Smooth muscle cell (in vitro differentiated cells): ENCODE data around the gene IL20. TPM values are rescaled to one million over a fixed set of nuclear protein-coding genes. Genes with fewer than 3 reads are reported as not detected.

Experiments
- DNase-seq: peaks from one replicate; lab custom pipeline; 2025; ENCODE audit not compliant: unreplicated experiment; lab: John Stamatoyannopoulos, UW
- H2AFZ ChIP-seq: fragments of 200-600 bp; sonication (generic); 2 replicates; pipeline ENCODE4 v1.6.0; 2016; ENCODE audit warnings: antibody characterized with exemption, low read depth, mild to moderate bottlenecking
- H3F3A ChIP-seq: fragments of 200-600 bp; sonication (generic); 2 replicates; pipeline ENCODE4 v1.6.0; 2017; ENCODE audit warnings: antibody characterized with exemption, low read depth
- H3K27ac ChIP-seq: fragments of 200-600 bp; sonication (generic); 2 replicates; pipeline ENCODE4 v1.5.1; 2016; ENCODE audit warnings: low read depth, mild to moderate bottlenecking
- H3K27me3 ChIP-seq: fragments of 200-600 bp; sonication (generic); 2 replicates; pipeline ENCODE4 v1.6.1; 2016; ENCODE audit warnings: low read depth, mild to moderate bottlenecking
- H3K36me3 ChIP-seq: fragments of 200-600 bp; sonication (generic); 2 replicates; pipeline ENCODE4 v1.5.1; 2016; ENCODE audit warnings: low read depth
- H3K4me1 ChIP-seq: fragments of 200-600 bp; sonication (generic); 2 replicates; pipeline ENCODE4 v1.5.1; 2016; ENCODE audit warnings: low read depth
- H3K4me2 ChIP-seq: fragments of 200-600 bp; sonication (generic); 2 replicates; pipeline ENCODE4 v1.6.0; 2016; ENCODE audit warnings: mild to moderate bottlenecking
- H3K4me3 ChIP-seq: fragments of 200-600 bp; sonication (generic); 2 replicates; pipeline ENCODE4 v1.5.1; 2016; ENCODE audit warnings: mild to moderate bottlenecking
- H3K79me2 ChIP-seq: fragments of 200-600 bp; sonication (generic); 2 replicates; pipeline ENCODE4 v1.6.0; 2016; ENCODE audit warnings: low read depth, mild to moderate bottlenecking
- H3K9ac ChIP-seq: fragments of 200-600 bp; sonication (generic); 2 replicates; pipeline ENCODE4 v1.6.0; 2016; ENCODE audit warnings: low read depth
- H3K9me3 ChIP-seq: fragments of 200-600 bp; sonication (generic); replicated peaks from 2 replicates; pipeline ENCODE4 v1.5.1; 2016; ENCODE audit warnings: low read depth
- H4K20me1 ChIP-seq: fragments of 200-600 bp; sonication (generic); 2 replicates; pipeline ENCODE4 v1.6.0; 2016; ENCODE audit warnings: low read depth
- CTCF ChIP-seq: fragments of 200-600 bp; sonication (generic); IDR thresholded peaks from 2 replicates; pipeline ENCODE4 v1.5.1; 2017; ENCODE audit warnings: borderline replicate concordance, mild to moderate bottlenecking, antibody characterized with exemption; ENCODE audit not compliant: insufficient read depth, poor library complexity, severe bottlenecking
- WGBS: methylation state at CpG from one replicate; pipeline ENCODE4 v1.1.7; 2016; ENCODE audit warnings: low lambda C conversion rate; 5-methylcytosine and 5-hydroxymethylcytosine counted together
- polyA plus RNA-seq: library from polyadenylated mRNA; unstranded; fragments of >200 nt; fragmentation: Nextera tagmentation; extraction: Ambion mirVana; gene quantifications from 2 replicates; pipeline ENCODE4 v1.2.1, GENCODE V29; 2016
- total RNA-seq: library from RNA; depleted of rRNA; stranded (reverse); fragments of >200 nt; gene quantifications from 2 replicates; pipeline ENCODE4 v1.2.3, GENCODE V29; 2014

Gene IL20
- total and polyA plus RNA-seq, 2 experiments from 2014 or later = not detected

DNA sequence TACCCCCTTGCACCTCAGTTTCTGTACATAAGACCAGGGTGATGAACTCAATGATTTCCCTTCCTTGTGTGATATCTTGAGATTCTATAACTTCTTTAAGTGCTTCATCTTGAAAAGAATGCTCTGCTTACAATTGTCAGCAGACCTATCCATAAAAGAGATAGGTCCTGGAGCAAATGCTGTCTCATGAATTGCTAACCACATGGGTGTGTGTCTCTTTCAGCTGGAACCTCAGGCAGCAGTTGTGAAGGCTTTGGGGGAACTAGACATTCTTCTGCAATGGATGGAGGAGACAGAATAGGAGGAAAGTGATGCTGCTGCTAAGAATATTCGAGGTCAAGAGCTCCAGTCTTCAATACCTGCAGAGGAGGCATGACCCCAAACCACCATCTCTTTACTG is 2.8 kb downstream of the IL20 start:
- Histone ChIP-seq H3K36me3 (no peaks in the 10 kb centered on the region), H3K4me1 (no peaks in the 10 kb centered on the region), H2AFZ (no peak overlapping the region), H3K9ac (no peak overlapping the region), H4K20me1 (no peaks in the 10 kb centered on the region), H3K27ac (no peak overlapping the region), H3K4me3 (no peak overlapping the region), H3K4me2 (no peak overlapping the region), H3F3A (no peaks in the 10 kb centered on the region), H3K9me3 (no peaks in the 10 kb centered on the region), H3K27me3 (peaks cover 1% of the 10 kb centered on the region), H3K79me2 (no peaks in the 10 kb centered on the region)
- TF ChIP-seq CTCF = no peak
- WGBS = 52% methylated on average over 1 of the region's 1 CpG
- DNase-seq = no peak

GRCh38 chr1:206872139-206872538 is 6.7 kb downstream of the IL20 start:
- no peak overlapping the region for H3K4me3 ChIP-seq
- no peak overlapping the region for H2AFZ ChIP-seq
- no peaks in the 10 kb centered on the region for H3F3A ChIP-seq
- no peak overlapping the region for H3K27ac ChIP-seq
- TF ChIP-seq CTCF = no peak
- H3K4me2 ChIP-seq = no peak overlapping the region
- no peak overlapping the region for H3K9ac ChIP-seq
- H3K4me1 ChIP-seq = no peaks in the 10 kb centered on the region
- no peaks in the 10 kb centered on the region for H3K36me3 ChIP-seq
- H3K79me2 ChIP-seq = no peaks in the 10 kb centered on the region
- no peaks in the 10 kb centered on the region for H3K9me3 ChIP-seq
- WGBS = 81% methylated on average over 3 of the region's 3 CpGs
- no peaks in the 10 kb centered on the region for H3K27me3 ChIP-seq
- no peaks in the 10 kb centered on the region for H4K20me1 ChIP-seq
- no peak for DNase-seq

- Histone ChIP-seq H3K4me3 (no peak overlapping the region), H3K27ac (no peak overlapping the region), H3K36me3 (no peaks in the 10 kb centered on the region), H3K79me2 (no peaks in the 10 kb centered on the region), H3K9me3 (peaks cover 5% of the 10 kb centered on the region), H4K20me1 (no peaks in the 10 kb centered on the region), H3K9ac (no peak overlapping the region), H3F3A (no peaks in the 10 kb centered on the region), H3K4me1 (no peaks in the 10 kb centered on the region), H3K27me3 (no peaks in the 10 kb centered on the region), H2AFZ (no peak overlapping the region), H3K4me2 (no peak overlapping the region)
- no peak for TF ChIP-seq CTCF
- no peak for DNase-seq
- WGBS = 64% methylated on average over 3 of the region's 3 CpGs
These were observed 8.3 kb downstream of the IL20 start for GRCh38 chr1:206873603-206874188.

DNA sequence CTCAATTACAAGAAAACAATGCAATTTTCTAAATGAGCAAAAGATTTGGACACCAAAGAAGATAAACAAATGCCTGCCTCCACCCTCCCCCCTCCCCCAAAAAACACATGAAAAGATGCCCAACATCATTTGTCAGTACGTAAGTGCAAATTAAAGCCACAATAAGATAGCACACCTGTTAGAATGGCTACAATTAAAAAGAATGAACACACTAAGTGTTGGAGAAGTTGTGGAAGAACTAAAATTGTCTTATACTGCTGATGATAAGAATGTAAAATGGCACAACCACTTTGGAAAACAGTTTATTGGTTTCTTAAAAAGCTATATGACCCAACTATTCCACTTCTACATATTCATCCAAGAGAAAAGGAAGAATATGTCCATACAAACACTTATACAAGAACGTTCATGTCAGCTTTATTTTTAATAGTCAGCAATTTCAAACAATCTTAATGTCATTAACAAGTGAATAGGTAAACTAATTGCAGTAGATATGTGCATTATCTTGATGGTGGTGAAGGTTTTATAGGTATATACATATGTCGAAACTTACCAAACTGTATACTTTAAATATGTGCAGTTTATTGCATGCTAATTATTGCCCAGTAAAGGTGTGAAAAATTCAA is 10.4 kb downstream of the IL20 start:
- H4K20me1 ChIP-seq = no peaks in the 10 kb centered on the region
- no peak for DNase-seq
- H3K36me3 ChIP-seq = peaks cover 5% of the 10 kb centered on the region
- no peak overlapping the region for H3K4me3 ChIP-seq
- no peaks in the 10 kb centered on the region for H3K79me2 ChIP-seq
- no peak overlapping the region for H3K27ac ChIP-seq
- no peaks in the 10 kb centered on the region for H3F3A ChIP-seq
- no peaks in the 10 kb centered on the region for H3K27me3 ChIP-seq
- no peak for TF ChIP-seq CTCF
- H2AFZ ChIP-seq = no peak overlapping the region
- no peak overlapping the region for H3K9ac ChIP-seq
- H3K4me1 ChIP-seq = no peaks in the 10 kb centered on the region
- WGBS = 87% methylated on average over 3 of the region's 3 CpGs
- H3K9me3 ChIP-seq = peaks cover 7% of the 10 kb centered on the region
- H3K4me2 ChIP-seq = no peak overlapping the region
